Liver (tissue), 9 donors: ENCODE data around the gene ZFAND3. TPM values are rescaled to one million over a fixed set of nuclear protein-coding genes. Genes with fewer than 3 reads are reported as not detected.

Experiments
- DNase-seq: peaks from one replicate; pipeline ENCODE4 v3.0.0-alpha.2; 2017; ENCODE audit warnings: low spot score
- H3K27ac ChIP-seq, 2 donors: one replicate each; pipeline ENCODE4 v1.7.0; 2013; ENCODE audit warnings: inconsistent platforms in 2 of 2, low read length in 2 of 2, control low read depth in 1 of 2, low read depth in 1 of 2, mild to moderate bottlenecking in 1 of 2
- H3K27me3 ChIP-seq, 4 donors: one replicate each; pipeline versions ENCODE4 v1.6.1 to v1.7.0; 2013; ENCODE audit warnings: low read length in 3 of 4, inconsistent platforms in 1 of 4, mild to moderate bottlenecking in 1 of 4, moderate library complexity in 1 of 4; ENCODE audit not compliant: control insufficient read depth in 4 of 4, insufficient read depth in 4 of 4
- H3K36me3 ChIP-seq, 4 donors: one replicate each; pipeline versions ENCODE4 v1.6.1 to v1.7.0; 2013; ENCODE audit warnings: low read length in 3 of 4, mild to moderate bottlenecking in 3 of 4, low read depth in 1 of 4, moderate library complexity in 1 of 4; ENCODE audit not compliant: control insufficient read depth in 4 of 4, insufficient read depth in 3 of 4
- H3K4me1 ChIP-seq, 4 donors: one replicate each; pipeline versions ENCODE4 v1.6.1 to v1.7.0; 2013; ENCODE audit warnings: low read length in 3 of 4, mild to moderate bottlenecking in 3 of 4, moderate library complexity in 1 of 4; ENCODE audit not compliant: control insufficient read depth in 4 of 4, insufficient read depth in 4 of 4
- H3K4me3 ChIP-seq, 3 donors: one replicate each; pipeline versions ENCODE4 v1.6.1 to v1.7.0; 2013; ENCODE audit warnings: low read length in 3 of 3, control low read depth in 1 of 3, low read depth in 1 of 3, mild to moderate bottlenecking in 1 of 3
- H3K9ac ChIP-seq, 2 donors: one replicate each; pipeline ENCODE4 v1.7.0; 2013; ENCODE audit warnings: low read length in 2 of 2, mild to moderate bottlenecking in 2 of 2, moderate library complexity in 2 of 2, control low read depth in 1 of 2, low read depth in 1 of 2
- H3K9me3 ChIP-seq, 4 donors: one replicate each; pipeline versions ENCODE4 v1.6.1 to v1.7.0; 2013; ENCODE audit warnings: low read length in 3 of 4; ENCODE audit not compliant: control insufficient read depth in 4 of 4
- EGR1 ChIP-seq, 2 donors: IDR thresholded peaks; 2 replicates each; pipeline ENCODE4 v1.6.1; 2016 to 2018; ENCODE audit warnings: antibody characterized with exemption in 2 of 2, low read depth in 2 of 2
- FOXA1 ChIP-seq: IDR thresholded peaks from 2 replicates; pipeline ENCODE4 v1.6.1; 2016; ENCODE audit warnings: antibody characterized with exemption
- FOXA2 ChIP-seq: IDR thresholded peaks from 2 replicates; pipeline ENCODE4 v1.6.1; 2016; ENCODE audit warnings: antibody characterized with exemption
- GABPA ChIP-seq, 2 donors: IDR thresholded peaks in 1 of 2; conservative IDR thresholded peaks in 1 of 2; 2 replicates each; pipeline ENCODE4 v1.6.1; 2016; ENCODE audit warnings: antibody characterized with exemption in 2 of 2, mild to moderate bottlenecking in 1 of 2, moderate library complexity in 1 of 2
- HNF4A ChIP-seq, 2 donors: conservative IDR thresholded peaks; 2 replicates each; pipeline ENCODE4 v1.6.1; 2016; ENCODE audit warnings: antibody characterized with exemption in 2 of 2, mild to moderate bottlenecking in 2 of 2
- HNF4G ChIP-seq: IDR thresholded peaks from 2 replicates; pipeline ENCODE4 v1.6.1; 2016; ENCODE audit warnings: antibody characterized with exemption
- JUND ChIP-seq, 2 donors: IDR thresholded peaks; 2 replicates each; pipeline ENCODE4 v1.6.1; 2016; ENCODE audit warnings: antibody characterized with exemption in 2 of 2
- NR2F2 ChIP-seq: IDR thresholded peaks from 2 replicates; pipeline ENCODE4 v1.6.1; 2016; ENCODE audit warnings: antibody characterized with exemption
- RAD21 ChIP-seq, 2 donors: IDR thresholded peaks; 2 replicates each; pipeline ENCODE4 v1.6.1; 2016; ENCODE audit warnings: antibody characterized with exemption in 2 of 2, mild to moderate bottlenecking in 2 of 2
- RXRA ChIP-seq, 2 donors: IDR thresholded peaks; 2 replicates each; pipeline ENCODE4 v1.6.1; 2017 to 2018; ENCODE audit warnings: antibody characterized with exemption in 2 of 2, mild to moderate bottlenecking in 1 of 2
- SP1 ChIP-seq: IDR thresholded peaks from 2 replicates; pipeline ENCODE4 v1.6.1; 2018; ENCODE audit warnings: antibody characterized with exemption, mild to moderate bottlenecking
- TAF1 ChIP-seq: conservative IDR thresholded peaks from 2 replicates; pipeline ENCODE4 v1.6.1; 2016; ENCODE audit warnings: antibody characterized with exemption, mild to moderate bottlenecking
- YY1 ChIP-seq: IDR thresholded peaks from 2 replicates; pipeline ENCODE4 v1.6.1; 2016; ENCODE audit warnings: antibody characterized with exemption, mild to moderate bottlenecking
- WGBS: extraction: QIAGEN DNeasy Blood & Tissue Kit; methylation state at CpG from one replicate; pipeline ENCODE4 v1.1.7; 2013; 5-methylcytosine and 5-hydroxymethylcytosine counted together
- polyA plus RNA-seq, 2 donors: library from polyadenylated mRNA; stranded (reverse) in 1 of 2; unstranded in 1 of 2; fragments of 200-250 nt in 1 of 2; fragments of >200 nt in 1 of 2; fragmentation: Nextera tagmentation in 1 of 2; extraction: Ambion mirVana in 1 of 2; gene quantifications; one replicate each; pipeline versions ENCODE4 v1.2.1 to v1.2.3, GENCODE V29; 2013 to 2015
- total RNA-seq, 2 donors: library from RNA; depleted of rRNA; stranded (reverse); fragments of >200 nt; gene quantifications; one replicate each; pipeline ENCODE4 v1.2.3, GENCODE V29; 2014
- TF ChIP-seq, protein P1 (sequence below): IDR thresholded peaks from 2 replicates; pipeline ENCODE4 v1.6.1; 2016; ENCODE audit warnings: antibody characterized with exemption
- TF ChIP-seq, protein P2 (sequence below): fragments of 150-350 bp; IDR thresholded peaks from 2 replicates; pipeline ENCODE4 v1.5.1; 2017; ENCODE audit warnings: improper control_type of control experiment, low read depth, low read length; ENCODE audit not compliant: missing input control
- TF ChIP-seq, protein P3 (sequence below): IDR thresholded peaks from 2 replicates; pipeline ENCODE4 v1.6.1; 2016; ENCODE audit warnings: antibody characterized with exemption
- TF ChIP-seq, protein P4 (sequence below): IDR thresholded peaks from 2 replicates; pipeline ENCODE4 v1.6.1; 2016; ENCODE audit warnings: antibody characterized with exemption, mild to moderate bottlenecking
- TF ChIP-seq, protein P5 (sequence below): IDR thresholded peaks from 2 replicates; pipeline ENCODE4 v1.6.1; 2016; ENCODE audit warnings: antibody characterized with exemption
- donor health status: healthy.
- donor health status: healthy.
- donor health status: healthy.
- donor health status: healthy.
- donor health status: healthy.

ZFAND3 gene
- total and polyA plus RNA-seq, 4 donors = 7.7 to 37.5 (median 23.1) TPM

DNA sequence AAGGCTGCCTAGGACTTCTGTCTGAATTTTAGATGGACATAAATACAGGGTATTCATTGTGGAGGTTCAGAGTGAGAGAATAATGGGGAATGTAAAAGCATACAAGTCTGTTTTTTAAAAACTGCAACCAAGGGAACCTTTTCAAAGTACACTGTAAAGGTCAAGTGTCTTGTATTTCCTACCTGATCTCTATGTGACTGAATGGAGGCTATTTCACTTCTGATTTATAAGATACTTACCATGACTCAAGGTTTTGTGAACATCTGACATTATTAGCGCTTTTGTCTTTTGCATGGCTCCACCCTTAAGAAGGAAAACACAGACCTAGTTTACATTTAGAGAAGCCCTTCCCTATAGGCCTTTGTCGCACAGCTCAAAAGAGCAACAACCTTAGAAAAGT is 126.5 kb downstream of the ZFAND3 start:
- peaks cover 5 to 18% (median 14%) of the 10 kb centered on the region in 4 donors for H3K4me1 ChIP-seq
- H3K27me3 ChIP-seq = no peaks in the 10 kb centered on the region
- 96% methylated on average over 2 of the region's 2 CpGs for WGBS
- H3K4me3 ChIP-seq = no peak overlapping the region
- no peak overlapping the region for H3K27ac ChIP-seq
- TF ChIP-seq, protein P1, sequence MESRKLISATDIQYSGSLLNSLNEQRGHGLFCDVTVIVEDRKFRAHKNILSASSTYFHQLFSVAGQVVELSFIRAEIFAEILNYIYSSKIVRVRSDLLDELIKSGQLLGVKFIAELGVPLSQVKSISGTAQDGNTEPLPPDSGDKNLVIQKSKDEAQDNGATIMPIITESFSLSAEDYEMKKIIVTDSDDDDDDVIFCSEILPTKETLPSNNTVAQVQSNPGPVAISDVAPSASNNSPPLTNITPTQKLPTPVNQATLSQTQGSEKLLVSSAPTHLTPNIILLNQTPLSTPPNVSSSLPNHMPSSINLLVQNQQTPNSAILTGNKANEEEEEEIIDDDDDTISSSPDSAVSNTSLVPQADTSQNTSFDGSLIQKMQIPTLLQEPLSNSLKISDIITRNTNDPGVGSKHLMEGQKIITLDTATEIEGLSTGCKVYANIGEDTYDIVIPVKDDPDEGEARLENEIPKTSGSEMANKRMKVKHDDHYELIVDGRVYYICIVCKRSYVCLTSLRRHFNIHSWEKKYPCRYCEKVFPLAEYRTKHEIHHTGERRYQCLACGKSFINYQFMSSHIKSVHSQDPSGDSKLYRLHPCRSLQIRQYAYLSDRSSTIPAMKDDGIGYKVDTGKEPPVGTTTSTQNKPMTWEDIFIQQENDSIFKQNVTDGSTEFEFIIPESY = no peak
- TF ChIP-seq FOXA2 (no peak), TAF1 (no peak), RAD21 (IDR thresholded peaks at IDR 0.05) (no peak), NR2F2 (no peak), EGR1 (IDR thresholded peaks at IDR 0.05; ENCODE audit: low read depth in 2 of 2) (no peak), RXRA (IDR thresholded peaks at IDR 0.05) (no peak), YY1 (no peak), JUND (IDR thresholded peaks at IDR 0.05) (no peak), FOXA1 (no peak), SP1 (no peak), HNF4G (no peak), GABPA (IDR thresholded peaks at IDR 0.05 in 1 of 2, conservative IDR thresholded peaks at IDR 0.05 in 1 of 2) (no peak), HNF4A (conservative IDR thresholded peaks at IDR 0.05) (no peak)
- TF ChIP-seq, protein P2, sequence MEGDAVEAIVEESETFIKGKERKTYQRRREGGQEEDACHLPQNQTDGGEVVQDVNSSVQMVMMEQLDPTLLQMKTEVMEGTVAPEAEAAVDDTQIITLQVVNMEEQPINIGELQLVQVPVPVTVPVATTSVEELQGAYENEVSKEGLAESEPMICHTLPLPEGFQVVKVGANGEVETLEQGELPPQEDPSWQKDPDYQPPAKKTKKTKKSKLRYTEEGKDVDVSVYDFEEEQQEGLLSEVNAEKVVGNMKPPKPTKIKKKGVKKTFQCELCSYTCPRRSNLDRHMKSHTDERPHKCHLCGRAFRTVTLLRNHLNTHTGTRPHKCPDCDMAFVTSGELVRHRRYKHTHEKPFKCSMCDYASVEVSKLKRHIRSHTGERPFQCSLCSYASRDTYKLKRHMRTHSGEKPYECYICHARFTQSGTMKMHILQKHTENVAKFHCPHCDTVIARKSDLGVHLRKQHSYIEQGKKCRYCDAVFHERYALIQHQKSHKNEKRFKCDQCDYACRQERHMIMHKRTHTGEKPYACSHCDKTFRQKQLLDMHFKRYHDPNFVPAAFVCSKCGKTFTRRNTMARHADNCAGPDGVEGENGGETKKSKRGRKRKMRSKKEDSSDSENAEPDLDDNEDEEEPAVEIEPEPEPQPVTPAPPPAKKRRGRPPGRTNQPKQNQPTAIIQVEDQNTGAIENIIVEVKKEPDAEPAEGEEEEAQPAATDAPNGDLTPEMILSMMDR = no peak
- TF ChIP-seq, protein P3, sequence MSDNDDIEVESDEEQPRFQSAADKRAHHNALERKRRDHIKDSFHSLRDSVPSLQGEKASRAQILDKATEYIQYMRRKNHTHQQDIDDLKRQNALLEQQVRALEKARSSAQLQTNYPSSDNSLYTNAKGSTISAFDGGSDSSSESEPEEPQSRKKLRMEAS = no peak
- TF ChIP-seq, protein P4, sequence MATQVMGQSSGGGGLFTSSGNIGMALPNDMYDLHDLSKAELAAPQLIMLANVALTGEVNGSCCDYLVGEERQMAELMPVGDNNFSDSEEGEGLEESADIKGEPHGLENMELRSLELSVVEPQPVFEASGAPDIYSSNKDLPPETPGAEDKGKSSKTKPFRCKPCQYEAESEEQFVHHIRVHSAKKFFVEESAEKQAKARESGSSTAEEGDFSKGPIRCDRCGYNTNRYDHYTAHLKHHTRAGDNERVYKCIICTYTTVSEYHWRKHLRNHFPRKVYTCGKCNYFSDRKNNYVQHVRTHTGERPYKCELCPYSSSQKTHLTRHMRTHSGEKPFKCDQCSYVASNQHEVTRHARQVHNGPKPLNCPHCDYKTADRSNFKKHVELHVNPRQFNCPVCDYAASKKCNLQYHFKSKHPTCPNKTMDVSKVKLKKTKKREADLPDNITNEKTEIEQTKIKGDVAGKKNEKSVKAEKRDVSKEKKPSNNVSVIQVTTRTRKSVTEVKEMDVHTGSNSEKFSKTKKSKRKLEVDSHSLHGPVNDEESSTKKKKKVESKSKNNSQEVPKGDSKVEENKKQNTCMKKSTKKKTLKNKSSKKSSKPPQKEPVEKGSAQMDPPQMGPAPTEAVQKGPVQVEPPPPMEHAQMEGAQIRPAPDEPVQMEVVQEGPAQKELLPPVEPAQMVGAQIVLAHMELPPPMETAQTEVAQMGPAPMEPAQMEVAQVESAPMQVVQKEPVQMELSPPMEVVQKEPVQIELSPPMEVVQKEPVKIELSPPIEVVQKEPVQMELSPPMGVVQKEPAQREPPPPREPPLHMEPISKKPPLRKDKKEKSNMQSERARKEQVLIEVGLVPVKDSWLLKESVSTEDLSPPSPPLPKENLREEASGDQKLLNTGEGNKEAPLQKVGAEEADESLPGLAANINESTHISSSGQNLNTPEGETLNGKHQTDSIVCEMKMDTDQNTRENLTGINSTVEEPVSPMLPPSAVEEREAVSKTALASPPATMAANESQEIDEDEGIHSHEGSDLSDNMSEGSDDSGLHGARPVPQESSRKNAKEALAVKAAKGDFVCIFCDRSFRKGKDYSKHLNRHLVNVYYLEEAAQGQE = no peak
- TF ChIP-seq, protein P5, sequence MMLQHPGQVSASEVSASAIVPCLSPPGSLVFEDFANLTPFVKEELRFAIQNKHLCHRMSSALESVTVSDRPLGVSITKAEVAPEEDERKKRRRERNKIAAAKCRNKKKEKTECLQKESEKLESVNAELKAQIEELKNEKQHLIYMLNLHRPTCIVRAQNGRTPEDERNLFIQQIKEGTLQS = no peak
- no peaks in the 10 kb centered on the region for H3K9me3 ChIP-seq
- DNase-seq = no peak
- H3K36me3 ChIP-seq = no peaks in the 10 kb centered on the region
- H3K9ac ChIP-seq = no peak overlapping the region
